ENCODE data around the gene VWCE. TPM values are rescaled to one million over a fixed set of nuclear protein-coding genes. Genes with fewer than 3 reads are reported as not detected.

The VWCE gene
- total RNA-seq, 1 experiment from 2014 or later, result 21.9 TPM

DNA sequence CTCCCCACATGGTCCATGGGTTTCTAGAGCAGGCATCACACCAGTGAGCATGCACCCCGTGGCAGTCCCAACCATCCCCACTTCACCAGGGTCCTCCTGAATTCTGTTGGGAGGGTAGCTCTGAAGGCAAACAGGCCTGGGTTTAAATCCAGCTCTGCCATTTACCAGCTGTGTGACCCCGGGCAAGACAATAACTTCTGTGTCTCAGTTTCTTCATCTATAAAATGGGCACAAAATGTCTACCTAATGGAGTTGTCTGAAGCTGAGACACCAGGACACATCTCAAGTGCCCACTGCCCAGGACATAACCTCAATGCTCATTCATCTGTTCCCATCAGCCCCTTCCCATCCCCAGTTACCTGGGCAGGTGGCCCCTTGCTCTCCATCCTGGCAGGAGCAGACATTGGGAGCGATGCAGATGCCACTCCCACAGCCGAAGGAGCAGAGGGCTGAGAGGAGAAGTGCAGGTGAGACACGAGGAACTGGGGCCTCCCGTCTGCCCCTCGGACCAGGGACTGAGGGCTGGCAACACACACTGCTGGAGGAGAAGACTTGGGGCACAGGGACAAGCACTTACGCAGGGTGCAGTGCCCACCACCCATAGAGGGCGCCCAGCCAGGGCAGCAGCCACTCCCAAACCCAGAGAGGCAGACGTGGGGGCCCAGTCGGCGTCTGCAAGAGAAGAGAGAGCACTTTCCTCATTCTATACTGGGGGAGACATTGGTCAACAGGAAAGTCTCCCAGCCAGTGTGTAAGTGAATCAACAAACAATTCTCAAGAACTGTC lies 4.0 kb downstream of the VWCE start:
- POLR2A ChIA-PET, result no interaction called here
- Mint-ChIP-seq H3K4me1 (peaks cover 9% of the 10 kb centered on the region), H3K36me3 (peaks cover 9% of the 10 kb centered on the region), H3K27ac (no peak overlapping the region), H3K27me3 (ENCODE audit: low read depth) (peaks cover 17% of the 10 kb centered on the region), H3K4me3 (no peak overlapping the region), H3K9me3 (no peaks in the 10 kb centered on the region)
- TF ChIP-seq, protein P1, sequence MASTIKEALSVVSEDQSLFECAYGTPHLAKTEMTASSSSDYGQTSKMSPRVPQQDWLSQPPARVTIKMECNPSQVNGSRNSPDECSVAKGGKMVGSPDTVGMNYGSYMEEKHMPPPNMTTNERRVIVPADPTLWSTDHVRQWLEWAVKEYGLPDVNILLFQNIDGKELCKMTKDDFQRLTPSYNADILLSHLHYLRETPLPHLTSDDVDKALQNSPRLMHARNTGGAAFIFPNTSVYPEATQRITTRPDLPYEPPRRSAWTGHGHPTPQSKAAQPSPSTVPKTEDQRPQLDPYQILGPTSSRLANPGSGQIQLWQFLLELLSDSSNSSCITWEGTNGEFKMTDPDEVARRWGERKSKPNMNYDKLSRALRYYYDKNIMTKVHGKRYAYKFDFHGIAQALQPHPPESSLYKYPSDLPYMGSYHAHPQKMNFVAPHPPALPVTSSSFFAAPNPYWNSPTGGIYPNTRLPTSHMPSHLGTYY (CRISPR knock-in tag; IDR thresholded peaks at IDR 0.05), result no peak
- TF ChIP-seq NR2C2 (CRISPR knock-in tag; IDR thresholded peaks at IDR 0.05) (no peak), CREB1 (CRISPR knock-in tag; IDR thresholded peaks at IDR 0.05) (no peak), ZBTB21 (CRISPR knock-in tag; IDR thresholded peaks at IDR 0.05; ENCODE audit: borderline replicate concordance) (no peak), TCF7 (CRISPR knock-in tag; IDR thresholded peaks at IDR 0.05; ENCODE audit: low read depth) (no peak), ELF4 (CRISPR knock-in tag; IDR thresholded peaks at IDR 0.05; ENCODE audit: low read depth) (no peak), ZNF317 (CRISPR knock-in tag; IDR thresholded peaks at IDR 0.05; ENCODE audit: borderline replicate concordance, low read depth) (no peak), SMAD3 (CRISPR knock-in tag; IDR thresholded peaks at IDR 0.05; ENCODE audit: borderline replicate concordance) (no peak), SOX15 (CRISPR knock-in tag; IDR thresholded peaks at IDR 0.05) (no peak), JAZF1 (CRISPR knock-in tag; IDR thresholded peaks at IDR 0.05) (no peak), ZNF396 (CRISPR knock-in tag; IDR thresholded peaks at IDR 0.05; ENCODE audit: borderline replicate concordance) (no peak)
- TF ChIP-seq, protein P2, sequence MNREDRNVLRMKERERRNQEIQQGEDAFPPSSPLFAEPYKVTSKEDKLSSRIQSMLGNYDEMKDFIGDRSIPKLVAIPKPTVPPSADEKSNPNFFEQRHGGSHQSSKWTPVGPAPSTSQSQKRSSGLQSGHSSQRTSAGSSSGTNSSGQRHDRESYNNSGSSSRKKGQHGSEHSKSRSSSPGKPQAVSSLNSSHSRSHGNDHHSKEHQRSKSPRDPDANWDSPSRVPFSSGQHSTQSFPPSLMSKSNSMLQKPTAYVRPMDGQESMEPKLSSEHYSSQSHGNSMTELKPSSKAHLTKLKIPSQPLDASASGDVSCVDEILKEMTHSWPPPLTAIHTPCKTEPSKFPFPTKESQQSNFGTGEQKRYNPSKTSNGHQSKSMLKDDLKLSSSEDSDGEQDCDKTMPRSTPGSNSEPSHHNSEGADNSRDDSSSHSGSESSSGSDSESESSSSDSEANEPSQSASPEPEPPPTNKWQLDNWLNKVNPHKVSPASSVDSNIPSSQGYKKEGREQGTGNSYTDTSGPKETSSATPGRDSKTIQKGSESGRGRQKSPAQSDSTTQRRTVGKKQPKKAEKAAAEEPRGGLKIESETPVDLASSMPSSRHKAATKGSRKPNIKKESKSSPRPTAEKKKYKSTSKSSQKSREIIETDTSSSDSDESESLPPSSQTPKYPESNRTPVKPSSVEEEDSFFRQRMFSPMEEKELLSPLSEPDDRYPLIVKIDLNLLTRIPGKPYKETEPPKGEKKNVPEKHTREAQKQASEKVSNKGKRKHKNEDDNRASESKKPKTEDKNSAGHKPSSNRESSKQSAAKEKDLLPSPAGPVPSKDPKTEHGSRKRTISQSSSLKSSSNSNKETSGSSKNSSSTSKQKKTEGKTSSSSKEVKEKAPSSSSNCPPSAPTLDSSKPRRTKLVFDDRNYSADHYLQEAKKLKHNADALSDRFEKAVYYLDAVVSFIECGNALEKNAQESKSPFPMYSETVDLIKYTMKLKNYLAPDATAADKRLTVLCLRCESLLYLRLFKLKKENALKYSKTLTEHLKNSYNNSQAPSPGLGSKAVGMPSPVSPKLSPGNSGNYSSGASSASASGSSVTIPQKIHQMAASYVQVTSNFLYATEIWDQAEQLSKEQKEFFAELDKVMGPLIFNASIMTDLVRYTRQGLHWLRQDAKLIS (CRISPR knock-in tag; IDR thresholded peaks at IDR 0.05; ENCODE audit: borderline replicate concordance), result no peak
- TF ChIP-seq, protein P3, sequence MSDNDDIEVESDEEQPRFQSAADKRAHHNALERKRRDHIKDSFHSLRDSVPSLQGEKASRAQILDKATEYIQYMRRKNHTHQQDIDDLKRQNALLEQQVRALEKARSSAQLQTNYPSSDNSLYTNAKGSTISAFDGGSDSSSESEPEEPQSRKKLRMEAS (CRISPR knock-in tag; IDR thresholded peaks at IDR 0.05), result no peak
- TF ChIP-seq, protein P4, sequence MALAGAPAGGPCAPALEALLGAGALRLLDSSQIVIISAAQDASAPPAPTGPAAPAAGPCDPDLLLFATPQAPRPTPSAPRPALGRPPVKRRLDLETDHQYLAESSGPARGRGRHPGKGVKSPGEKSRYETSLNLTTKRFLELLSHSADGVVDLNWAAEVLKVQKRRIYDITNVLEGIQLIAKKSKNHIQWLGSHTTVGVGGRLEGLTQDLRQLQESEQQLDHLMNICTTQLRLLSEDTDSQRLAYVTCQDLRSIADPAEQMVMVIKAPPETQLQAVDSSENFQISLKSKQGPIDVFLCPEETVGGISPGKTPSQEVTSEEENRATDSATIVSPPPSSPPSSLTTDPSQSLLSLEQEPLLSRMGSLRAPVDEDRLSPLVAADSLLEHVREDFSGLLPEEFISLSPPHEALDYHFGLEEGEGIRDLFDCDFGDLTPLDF (CRISPR knock-in tag; IDR thresholded peaks at IDR 0.05), result no peak
- CTCF ChIA-PET, result interaction anchor here (1.0 to 1.2 kb wide), 4 partner anchors 9 to 155 kb away, joined by 3 to 4 read pairs (median 3); no protein-coding TSS in a partner anchor
- ATAC-seq (peak; percentile 8), DNase-seq (ENCODE audit: low spot score) (peak; percentile 48)

DNA sequence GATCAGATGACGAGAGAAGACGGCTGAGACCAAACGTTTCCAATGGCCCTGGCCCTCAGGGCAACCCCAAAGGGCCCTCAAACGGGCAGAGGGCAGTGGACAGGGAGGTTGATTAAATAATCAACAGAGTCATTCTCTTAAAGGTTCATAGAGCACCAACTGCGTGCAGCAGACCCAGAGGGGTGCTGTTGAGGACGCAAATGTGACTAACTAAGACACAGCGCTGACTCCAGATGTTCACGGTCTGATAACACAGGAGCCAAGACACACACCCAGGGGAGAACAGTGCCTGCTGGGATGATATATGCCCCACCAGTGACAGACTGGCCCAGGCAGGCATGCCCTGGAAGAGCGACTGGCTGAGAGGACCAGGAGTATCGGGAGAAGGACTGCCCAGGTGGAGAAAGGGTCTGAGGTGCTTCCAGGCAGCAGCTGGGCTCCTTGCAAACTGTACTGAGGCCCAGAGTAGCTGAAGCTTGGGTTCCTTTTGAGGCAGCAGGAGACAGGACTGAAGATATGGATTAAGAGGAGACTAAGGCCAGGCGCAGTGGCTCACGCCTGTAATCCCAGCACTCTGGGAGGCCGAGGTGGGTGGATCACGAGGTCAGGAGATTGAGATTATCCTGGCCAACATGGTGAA lies 7.7 kb downstream of the VWCE start:
- ChIA-PET POLR2A (no interaction called here), CTCF (interaction anchor here (0.6 kb wide), 1 partner anchor 77 kb away, joined by 3 read pairs; no protein-coding TSS in a partner anchor)
- TF ChIP-seq ZNF416 (CRISPR knock-in tag; IDR thresholded peaks at IDR 0.05) (no peak), OVOL2 (CRISPR knock-in tag; IDR thresholded peaks at IDR 0.05; ENCODE audit: borderline replicate concordance) (no peak), TP53 (CRISPR knock-in tag; IDR thresholded peaks at IDR 0.05) (no peak)
- TF ChIP-seq, protein P5, sequence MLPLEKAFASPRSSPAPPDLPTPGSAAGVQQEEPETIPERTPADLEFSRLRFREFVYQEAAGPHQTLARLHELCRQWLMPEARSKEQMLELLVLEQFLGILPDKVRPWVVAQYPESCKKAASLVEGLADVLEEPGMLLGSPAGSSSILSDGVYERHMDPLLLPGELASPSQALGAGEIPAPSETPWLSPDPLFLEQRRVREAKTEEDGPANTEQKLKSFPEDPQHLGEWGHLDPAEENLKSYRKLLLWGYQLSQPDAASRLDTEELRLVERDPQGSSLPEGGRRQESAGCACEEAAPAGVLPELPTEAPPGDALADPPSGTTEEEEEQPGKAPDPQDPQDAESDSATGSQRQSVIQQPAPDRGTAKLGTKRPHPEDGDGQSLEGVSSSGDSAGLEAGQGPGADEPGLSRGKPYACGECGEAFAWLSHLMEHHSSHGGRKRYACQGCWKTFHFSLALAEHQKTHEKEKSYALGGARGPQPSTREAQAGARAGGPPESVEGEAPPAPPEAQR (CRISPR knock-in tag; IDR thresholded peaks at IDR 0.05), result no peak
- TF ChIP-seq, protein P6, sequence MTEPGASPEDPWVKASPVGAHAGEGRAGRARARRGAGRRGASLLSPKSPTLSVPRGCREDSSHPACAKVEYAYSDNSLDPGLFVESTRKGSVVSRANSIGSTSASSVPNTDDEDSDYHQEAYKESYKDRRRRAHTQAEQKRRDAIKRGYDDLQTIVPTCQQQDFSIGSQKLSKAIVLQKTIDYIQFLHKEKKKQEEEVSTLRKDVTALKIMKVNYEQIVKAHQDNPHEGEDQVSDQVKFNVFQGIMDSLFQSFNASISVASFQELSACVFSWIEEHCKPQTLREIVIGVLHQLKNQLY (CRISPR knock-in tag; IDR thresholded peaks at IDR 0.05), result no peak
- Mint-ChIP-seq H3K4me1 (no peaks in the 10 kb centered on the region), H3K27me3 (ENCODE audit: low read depth) (peaks cover 5% of the 10 kb centered on the region; the same call in 1 of the 2 replicates), H3K36me3 (peaks cover 37% of the 10 kb centered on the region), H3K9me3 (no peaks in the 10 kb centered on the region), H3K4me3 (no peak overlapping the region), H3K27ac (peak overlapping the region; percentile 91)
- DNase-seq (ENCODE audit: low spot score), result no peak
- no peak for ATAC-seq

All from WTC11 (cell line).